Naive thymus-derived CD4-positive, alpha-beta T cell (primary cell): ENCODE data around the gene PELI1. TPM values are rescaled to one million over a fixed set of nuclear protein-coding genes. Genes with fewer than 3 reads are reported as not detected.
A peak's percentile ranks its signal among the peaks of the same experiment; 100 is the strongest.

ENCODE experiments used
- ATAC-seq: fragments of 150-1000 bp; cut with Tn5 transposase; 2 replicates; pipeline ENCODE4 v1.10.0; 2021; ENCODE audit warnings: mild to moderate bottlenecking, moderate library complexity
- CTCF ChIA-PET: fragments of 350-600 bp; sonication (Branson Sonifier 250); formaldehyde crosslinking; loops from one replicate; lab custom pipeline; 2021; ENCODE audit warnings: antibody characterized with exemption; lab: Charles Lee
- POLR2A ChIA-PET: fragments of 350-600 bp; sonication (Branson Sonifier 250); formaldehyde crosslinking; loops from one replicate; lab custom pipeline; 2021; ENCODE audit warnings: antibody characterized with exemption, inconsistent platforms; lab: Charles Lee
- DNase-seq, 9 donors: peaks; one replicate each; pipeline versions ENCODE4 v3.0.0 to v3.0.0-alpha.2; 2020 to 2022; ENCODE audit warnings: mixed read lengths in 1 of 9
- H3K27ac ChIP-seq: one replicate; pipeline ENCODE4 v1.7.0; 2013; ENCODE audit warnings: mild to moderate bottlenecking, low read depth, low read length, moderate library complexity
- H3K27me3 ChIP-seq, 2 donors: one replicate each; pipeline ENCODE4 v1.7.0; 2013; ENCODE audit warnings: low read length in 2 of 2, mild to moderate bottlenecking in 2 of 2, moderate library complexity in 2 of 2; ENCODE audit not compliant: control insufficient read depth in 2 of 2, insufficient read depth in 2 of 2
- H3K36me3 ChIP-seq, 3 experiments: 1 replicate in 2 of 3; 2 replicates in 1 of 3; pipeline ENCODE4 v1.7.0; 2013; ENCODE audit warnings: low read length in 3 of 3, mild to moderate bottlenecking in 3 of 3, moderate library complexity in 1 of 3; ENCODE audit not compliant: insufficient read depth in 3 of 3, control insufficient read depth in 2 of 3
- H3K4me1 ChIP-seq, 2 donors: one replicate each; pipeline ENCODE4 v1.7.0; 2013; ENCODE audit warnings: low read length in 2 of 2, mild to moderate bottlenecking in 2 of 2, moderate library complexity in 1 of 2; ENCODE audit not compliant: control insufficient read depth in 2 of 2, insufficient read depth in 2 of 2
- H3K4me3 ChIP-seq: 2 replicates; pipeline ENCODE4 v1.7.0; 2013; ENCODE audit warnings: mild to moderate bottlenecking, low read length
- H3K9me3 ChIP-seq, 3 experiments: 1 replicate in 2 of 3; 2 replicates in 1 of 3; pipeline ENCODE4 v1.7.0; 2013; ENCODE audit warnings: low read length in 3 of 3; ENCODE audit not compliant: control insufficient read depth in 2 of 3
- H3K27ac Mint-ChIP-seq, 9 donors: one replicate each; pipeline ENCODE4 v1.8.0; 2020 to 2022; ENCODE audit warnings: mixed read lengths in 9 of 9, mild to moderate bottlenecking in 8 of 9, moderate library complexity in 5 of 9, inconsistent platforms in 2 of 9
- H3K27me3 Mint-ChIP-seq, 5 donors: one replicate each; pipeline ENCODE4 v1.8.0; 2021 to 2022; ENCODE audit warnings: mixed read lengths in 5 of 5, mild to moderate bottlenecking in 1 of 5
- H3K36me3 Mint-ChIP-seq, 5 donors: one replicate each; pipeline ENCODE4 v1.8.0; 2020 to 2022; ENCODE audit warnings: mixed read lengths in 5 of 5, mild to moderate bottlenecking in 3 of 5, inconsistent platforms in 1 of 5
- H3K4me1 Mint-ChIP-seq, 7 donors: one replicate each; pipeline ENCODE4 v1.8.0; 2020 to 2022; ENCODE audit warnings: mixed read lengths in 7 of 7, mild to moderate bottlenecking in 3 of 7, inconsistent platforms in 1 of 7
- H3K4me3 Mint-ChIP-seq, 10 donors: one replicate each; pipeline ENCODE4 v1.8.0; 2020 to 2022; ENCODE audit warnings: mild to moderate bottlenecking in 10 of 10, mixed read lengths in 10 of 10, moderate library complexity in 6 of 10, inconsistent platforms in 2 of 10
- H3K9me3 Mint-ChIP-seq, 11 donors: one replicate each; pipeline ENCODE4 v1.8.0; 2020 to 2022; ENCODE audit warnings: mixed read lengths in 11 of 11, mild to moderate bottlenecking in 4 of 11, inconsistent platforms in 1 of 11, moderate library complexity in 1 of 11
- intact Hi-C, 2 donors: fragments of 100-400 bp; cut with micrococcal nuclease; formaldehyde crosslinking; loops; one replicate each; pipeline ENCODE4 v1.15.1; 2023
- polyA plus RNA-seq, 2 donors: library from polyadenylated mRNA; unstranded; fragments of 300-500 nt; fragmentation: Illumina TruSeq; gene quantifications; one replicate each; pipeline ENCODE4 v1.2.3, GENCODE V29; 2021
- total RNA-seq, 6 experiments: library from RNA in 5 of 6; stranded (reverse) in 5 of 6; gene quantifications; 1 replicate in 5 of 6; 2 replicates in 1 of 6; pipeline ENCODE4 v1.2.3 and lab custom pipeline; 2021 to 2026

PELI1 gene, protein sequence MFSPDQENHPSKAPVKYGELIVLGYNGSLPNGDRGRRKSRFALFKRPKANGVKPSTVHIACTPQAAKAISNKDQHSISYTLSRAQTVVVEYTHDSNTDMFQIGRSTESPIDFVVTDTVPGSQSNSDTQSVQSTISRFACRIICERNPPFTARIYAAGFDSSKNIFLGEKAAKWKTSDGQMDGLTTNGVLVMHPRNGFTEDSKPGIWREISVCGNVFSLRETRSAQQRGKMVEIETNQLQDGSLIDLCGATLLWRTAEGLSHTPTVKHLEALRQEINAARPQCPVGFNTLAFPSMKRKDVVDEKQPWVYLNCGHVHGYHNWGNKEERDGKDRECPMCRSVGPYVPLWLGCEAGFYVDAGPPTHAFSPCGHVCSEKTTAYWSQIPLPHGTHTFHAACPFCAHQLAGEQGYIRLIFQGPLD
- total RNA-seq (100 to 1,000 TPM in 2 of 5 experiments, 10 to 100 TPM in 3; 33.4 to 170 (median 57.2) TPM), polyA plus RNA-seq (10 to 100 TPM; 12.3 to 15.2 TPM), total RNA-seq (lab: John Stamatoyannopoulos, UW) (267 reads per million, percentile 95 among the genes with 10 or more reads in this experiment)

DNA sequence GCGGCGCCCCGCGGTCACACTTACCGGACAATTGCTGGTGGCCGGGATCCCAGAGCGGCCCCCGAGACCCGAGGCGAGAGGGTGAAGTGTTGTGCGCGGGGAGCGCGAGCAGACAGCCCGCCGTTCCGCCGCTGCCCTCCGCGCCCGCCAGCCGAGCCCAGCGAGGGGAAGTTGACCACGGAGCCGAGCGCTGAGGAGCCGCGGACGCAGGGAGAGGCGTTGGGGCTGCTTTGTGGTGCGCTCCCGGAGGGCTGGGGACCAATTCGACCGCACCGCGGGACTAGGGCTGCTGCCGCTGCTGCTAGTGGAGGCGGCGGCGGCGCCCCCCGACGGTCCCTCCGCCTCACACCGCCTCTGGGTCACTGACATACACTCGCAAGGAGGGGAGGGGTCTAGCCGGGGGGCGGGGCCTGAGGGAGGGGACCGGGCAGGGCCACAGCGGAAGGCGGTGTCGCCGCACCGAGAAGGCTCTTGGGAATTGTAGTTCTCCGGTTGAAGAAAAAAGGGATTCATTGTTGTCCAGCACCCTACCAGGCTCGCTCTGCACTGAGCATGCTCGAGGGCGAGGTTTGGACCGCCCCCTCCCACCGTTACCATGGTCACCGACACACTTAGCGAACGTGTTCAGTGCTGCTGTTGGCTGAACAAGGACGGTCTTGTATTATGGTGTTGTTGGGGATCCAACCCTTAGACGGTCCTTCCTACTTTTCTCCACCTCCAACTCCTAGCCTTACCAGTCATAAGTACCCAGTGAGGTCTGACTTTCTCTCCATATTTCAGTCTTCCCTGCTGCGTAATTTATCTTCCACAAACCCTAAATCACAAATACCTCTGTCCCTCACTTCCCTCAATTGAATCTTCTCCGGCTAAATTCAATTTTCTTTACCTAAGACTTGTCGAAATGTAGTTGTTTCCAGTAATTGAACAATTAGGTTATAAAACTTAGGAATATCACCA lies at the start of gene PELI1:
Gene PELI1, minus strand, starts transcription at position 364 of the 957 bp plus-strand sequence. CDS start 36,110 bp downstream, outside the sequence.
- peak; percentile 82 to 95 (median 88) for DNase-seq
- H3K27me3 Mint-ChIP-seq, result no peaks in the 10 kb centered on the region
- intact Hi-C loops, result loop anchor here (1.0 to 10.0 kb wide), 22 partner anchors 43 to 1083 kb away; partner anchors contain the start of genes ACTR2 (in 2 of the 2), AFTPH (in 2 of the 2), MDH1 (in 2 of the 2) and WDPCP (in 2 of the 2)

DNA sequence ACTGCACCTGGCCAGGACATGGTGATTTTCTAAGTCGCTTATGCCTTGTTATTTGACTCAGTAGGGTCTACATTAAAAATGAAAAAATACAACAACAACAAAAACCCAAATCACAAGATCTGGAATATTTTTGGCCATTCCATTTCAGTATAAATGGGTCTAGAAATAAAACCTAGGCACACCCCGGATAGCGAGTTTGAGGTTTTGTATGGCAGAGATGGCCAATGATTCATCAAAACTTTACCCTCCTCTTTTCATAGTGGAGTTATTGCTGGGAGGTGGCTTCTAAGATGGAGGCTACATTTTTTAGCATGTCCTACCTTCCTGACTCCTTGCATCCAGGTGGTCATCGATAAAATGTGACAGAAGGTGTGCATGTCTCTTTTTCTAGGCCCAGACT lies 49.3 kb upstream of the PELI1 start:
- Mint-ChIP-seq H3K4me1 (peaks cover 12 to 39% (median 33%) of the 10 kb centered on the region in 7 donors), H3K4me3 (no peak overlapping the region), H3K27ac (no peak overlapping the region), H3K27me3 (peaks cover 0 to 13% (median 0%) of the 10 kb centered on the region in 5 donors), H3K9me3 (peaks cover 0 to 4% (median 0%) of the 10 kb centered on the region in 11 donors), H3K36me3 (peaks cover 0 to 4% (median 0%) of the 10 kb centered on the region in 5 donors)
- no peak for DNase-seq
- Histone ChIP-seq H3K36me3 (no peaks in the 10 kb centered on the region), H3K9me3 (no peaks in the 10 kb centered on the region), H3K27me3 (no peaks in the 10 kb centered on the region), H3K4me1 (no peaks in the 10 kb centered on the region), H3K4me3 (no peak overlapping the region), H3K27ac (no peak overlapping the region)
- ATAC-seq, result no peak
- intact Hi-C loops, result no loop called here
- CTCF ChIA-PET, result no interaction called here
- POLR2A ChIA-PET, result no interaction called here

More for the DNA sequence above, at the start of gene PELI1:
- Histone ChIP-seq H3K36me3 (peaks cover 0 to 4% (median 0%) of the 10 kb centered on the region in 3 experiments), H3K27me3 (no peaks in the 10 kb centered on the region), H3K4me3 (peak within 1 kb of the TSS; percentile 88), H3K27ac (peak within 1 kb of the TSS; percentile 98), H3K9me3 (no peaks in the 10 kb centered on the region), H3K4me1 (peaks cover 11 to 24% of the 10 kb centered on the region in 2 donors)
- Mint-ChIP-seq H3K27ac (peak within 1 kb of the TSS; percentile 93 to 99 (median 96)), H3K36me3 (peaks cover 0 to 6% (median 0%) of the 10 kb centered on the region in 5 donors), H3K4me3 (peak within 1 kb of the TSS in 9 of 10 donors; percentile 87 to 98 (median 93)), H3K4me1 (peaks cover 19 to 33% (median 31%) of the 10 kb centered on the region in 7 donors), H3K9me3 (peaks cover 0 to 1% (median 0%) of the 10 kb centered on the region in 11 donors)
- ChIA-PET POLR2A (interaction anchor here (0.8 to 3.2 kb wide), 12 partner anchors 8 to 182 kb away, joined by 3 to 40 read pairs (median 5); no protein-coding TSS in a partner anchor), CTCF (no interaction called here)
- ATAC-seq, result peak; percentile 97

DNA sequence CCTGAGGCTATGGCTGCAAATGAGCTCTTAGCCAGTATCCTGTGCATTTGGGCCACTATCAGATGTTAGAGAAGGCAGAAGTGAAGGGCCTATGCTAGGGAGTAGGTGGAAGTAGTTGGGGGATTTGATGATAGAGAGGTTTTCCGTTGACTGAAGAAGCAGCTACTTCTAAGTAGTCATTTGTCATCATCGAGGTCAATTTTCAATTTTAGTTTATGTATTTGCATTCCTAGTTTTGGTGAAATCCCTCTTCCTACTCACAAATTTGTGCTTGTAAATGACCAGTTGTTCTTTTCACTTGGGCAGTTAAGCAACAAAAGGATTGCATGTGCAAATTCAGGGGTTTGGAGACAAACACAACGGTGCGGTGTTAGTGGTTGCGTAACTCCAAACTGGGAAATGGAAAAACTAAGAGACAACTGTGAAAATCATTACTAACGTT lies 48.5 kb upstream of the PELI1 start:
- ATAC-seq, result no peak
- H3K4me3 Mint-ChIP-seq, result no peak overlapping the region
- H3K27me3 Mint-ChIP-seq, result peaks cover 0 to 13% (median 0%) of the 10 kb centered on the region in 5 donors
- DNase-seq, result no peak
- POLR2A ChIA-PET, result interaction anchor here (1.2 kb wide), 1 partner anchor 31 kb away, joined by 3 read pairs; no protein-coding TSS in a partner anchor
- H3K9me3 Mint-ChIP-seq, result peaks cover 0 to 4% (median 0%) of the 10 kb centered on the region in 11 donors
- no peak overlapping the region for H3K27ac Mint-ChIP-seq
- no peaks in the 10 kb centered on the region for H3K36me3 ChIP-seq
- peaks cover 13 to 41% (median 36%) of the 10 kb centered on the region in 7 donors for H3K4me1 Mint-ChIP-seq
- no peak overlapping the region for H3K27ac ChIP-seq
- H3K9me3 ChIP-seq, result no peaks in the 10 kb centered on the region
- no peaks in the 10 kb centered on the region for H3K4me1 ChIP-seq
- CTCF ChIA-PET, result interaction anchor here (0.6 kb wide), 1 partner anchor 128 kb away, joined by 3 read pairs; no protein-coding TSS in a partner anchor
- intact Hi-C loops, result no loop called here
- H3K27me3 ChIP-seq, result no peaks in the 10 kb centered on the region
- no peak overlapping the region for H3K4me3 ChIP-seq
- H3K36me3 Mint-ChIP-seq, result peaks cover 0 to 4% (median 0%) of the 10 kb centered on the region in 5 donors

DNA sequence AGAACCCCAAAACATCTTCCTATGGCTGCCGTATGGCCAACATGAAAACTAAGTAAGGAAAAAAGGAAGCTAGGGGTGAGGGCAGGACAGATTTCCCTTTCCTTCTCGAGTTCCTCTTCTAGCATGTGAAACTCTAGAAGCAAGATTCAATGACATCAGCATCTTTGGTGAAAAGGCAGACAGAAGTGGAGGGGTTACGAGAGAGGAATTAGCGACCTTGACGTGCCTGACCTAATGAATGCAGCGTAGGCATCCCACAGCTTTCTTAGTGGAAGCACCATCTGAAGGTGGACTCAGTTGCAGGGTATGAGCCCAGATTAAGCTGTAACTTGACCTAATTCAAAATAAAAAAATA lies 47.9 kb upstream of the PELI1 start:
- POLR2A ChIA-PET, result interaction anchor here (1.2 kb wide), 1 partner anchor 31 kb away, joined by 3 read pairs; no protein-coding TSS in a partner anchor
- Mint-ChIP-seq H3K27me3 (peaks cover 0 to 14% (median 0%) of the 10 kb centered on the region in 5 donors), H3K9me3 (peaks cover 0 to 4% (median 0%) of the 10 kb centered on the region in 11 donors), H3K4me1 (peaks cover 16 to 41% (median 34%) of the 10 kb centered on the region in 7 donors), H3K27ac (no peak overlapping the region), H3K4me3 (no peak overlapping the region), H3K36me3 (peaks cover 0 to 4% (median 0%) of the 10 kb centered on the region in 5 donors)
- H3K9me3 ChIP-seq, result no peaks in the 10 kb centered on the region
- no peaks in the 10 kb centered on the region for H3K27me3 ChIP-seq
- H3K4me1 ChIP-seq, result no peaks in the 10 kb centered on the region
- no peaks in the 10 kb centered on the region for H3K36me3 ChIP-seq
- H3K27ac ChIP-seq, result no peak overlapping the region
- intact Hi-C loops, result no loop called here
- ATAC-seq, result peak; percentile 69
- CTCF ChIA-PET, result interaction anchor here (0.6 kb wide), 1 partner anchor 128 kb away, joined by 3 read pairs; no protein-coding TSS in a partner anchor
- DNase-seq, result no peak
- H3K4me3 ChIP-seq, result no peak overlapping the region

DNA sequence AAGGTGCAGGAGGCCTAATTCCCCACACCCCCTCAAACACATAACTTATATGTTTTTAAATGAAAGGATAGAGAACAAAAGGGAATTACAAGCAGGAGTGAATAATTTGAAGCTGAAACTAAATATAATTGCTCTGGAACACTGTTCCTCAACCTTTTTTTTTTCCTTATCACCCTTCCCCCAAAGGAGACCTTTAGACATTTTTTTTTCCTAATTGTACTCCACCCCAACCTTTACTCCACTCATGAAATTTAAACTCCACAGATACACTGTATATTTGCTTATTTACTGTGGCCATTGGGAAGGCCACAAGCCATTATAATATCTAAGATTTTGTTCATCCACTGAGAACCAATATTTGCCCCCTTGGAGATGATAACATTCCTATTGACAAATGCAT lies 45.4 kb upstream of the PELI1 start:
- no peak for DNase-seq
- intact Hi-C loops, result loop anchor here in 1 of 2 donors (2.0 kb wide), 1 partner anchor 13 kb away; no protein-coding TSS in a partner anchor
- Histone ChIP-seq H3K36me3 (no peaks in the 10 kb centered on the region), H3K27ac (no peak overlapping the region), H3K9me3 (no peaks in the 10 kb centered on the region), H3K4me3 (no peak overlapping the region), H3K4me1 (no peaks in the 10 kb centered on the region), H3K27me3 (no peaks in the 10 kb centered on the region)
- no peak overlapping the region for H3K4me3 Mint-ChIP-seq
- peaks cover 16 to 41% (median 37%) of the 10 kb centered on the region in 7 donors for H3K4me1 Mint-ChIP-seq
- ChIA-PET CTCF (no interaction called here), POLR2A (no interaction called here)
- H3K27me3 Mint-ChIP-seq, result peaks cover 0 to 21% (median 0%) of the 10 kb centered on the region in 5 donors
- no peak for ATAC-seq
- H3K9me3 Mint-ChIP-seq, result peaks cover 0 to 4% (median 0%) of the 10 kb centered on the region in 11 donors
- H3K27ac Mint-ChIP-seq, result peak overlapping the region in 3 of 9 donors; percentile 19 to 37 (median 19)
- peaks cover 0 to 9% (median 0%) of the 10 kb centered on the region in 5 donors for H3K36me3 Mint-ChIP-seq
